Measurements from ENCODE around the gene WDTC1. TPM values are rescaled to one million over a fixed set of nuclear protein-coding genes. Genes with fewer than 3 reads are reported as not detected.
"Not testable (repeated sequence)": the region's sequence is repeated elsewhere in the genome, so short reads cannot be mapped to it uniquely, and the experiment has no call there.

Gene WDTC1
- polyA plus RNA-seq, 2 of the 4 experiments (the other 2 are of a cell fraction): 3.8 to 6.9 TPM

DNA sequence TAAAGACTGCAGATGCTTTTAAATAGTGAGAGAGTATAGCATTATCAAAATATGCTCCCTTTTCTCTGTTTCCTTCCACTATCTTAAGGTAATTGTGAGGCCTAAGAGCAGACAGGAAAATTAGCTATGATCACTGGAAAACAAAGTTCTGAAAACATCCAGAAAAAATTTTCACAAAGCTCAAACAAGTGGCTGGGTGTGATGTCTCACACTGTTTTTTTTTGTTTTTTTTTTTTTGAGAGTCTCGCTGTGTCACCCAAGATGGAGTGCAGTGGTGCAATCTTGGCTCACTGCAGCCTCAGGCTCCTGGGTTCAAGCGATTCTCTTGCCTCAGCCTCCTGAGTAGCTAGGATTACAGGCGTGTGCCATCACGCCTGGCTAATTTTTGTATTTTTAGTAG lies 7.2 kb downstream of the WDTC1 start:
- H3K4me1 ChIP-seq: no peaks in the 10 kb centered on the region
- TF ChIP-seq EHMT2 (IDR thresholded peaks at IDR 0.05; ENCODE audit: low read depth): no peak
- no peak for TF ChIP-seq CHD2 (IDR thresholded peaks at IDR 0.05; ENCODE audit: low read length, partially characterized antibody)
- no peak for TF ChIP-seq POLR2A (IDR thresholded peaks at IDR 0.05; ENCODE audit: low read length)
- no peak for TF ChIP-seq ESRRA (IDR thresholded peaks at IDR 0.05; ENCODE audit: borderline replicate concordance, low read length)
- no peak for TF ChIP-seq NR3C1 (IDR thresholded peaks at IDR 0.05)
- TF ChIP-seq ZC3H11A (IDR thresholded peaks at IDR 0.05): no peak
- no peak for TF ChIP-seq MAFK (IDR thresholded peaks at IDR 0.05; ENCODE audit: partially characterized antibody)
- no peak for TF ChIP-seq HMGXB4 (CRISPR knock-in tag; IDR thresholded peaks at IDR 0.05; ENCODE audit: borderline replicate concordance)
- no peak overlapping the region for H3K4me3 ChIP-seq
- no peak for FAIRE-seq
- WGBS (ENCODE audit: missing lambda C conversion rate): 92% methylated on average over 4 of the region's 4 CpGs
- no peak for ATAC-seq
- DNase-seq (ENCODE audit: low read depth in 1 of 2, low spot score in 1 of 2): no peak
- POLR2A ChIA-PET: no interaction called here
- H3K27ac ChIP-seq: no peak overlapping the region
- no peak overlapping the region for H3K4me2 ChIP-seq
- H3K9me3 ChIP-seq: no peaks in the 10 kb centered on the region
- CTCF ChIA-PET: interaction anchor here (0.8 to 1.9 kb wide), 5 partner anchors 9 to 139 kb away, joined by 3 to 7 read pairs (median 3); no protein-coding TSS in a partner anchor

DNA sequence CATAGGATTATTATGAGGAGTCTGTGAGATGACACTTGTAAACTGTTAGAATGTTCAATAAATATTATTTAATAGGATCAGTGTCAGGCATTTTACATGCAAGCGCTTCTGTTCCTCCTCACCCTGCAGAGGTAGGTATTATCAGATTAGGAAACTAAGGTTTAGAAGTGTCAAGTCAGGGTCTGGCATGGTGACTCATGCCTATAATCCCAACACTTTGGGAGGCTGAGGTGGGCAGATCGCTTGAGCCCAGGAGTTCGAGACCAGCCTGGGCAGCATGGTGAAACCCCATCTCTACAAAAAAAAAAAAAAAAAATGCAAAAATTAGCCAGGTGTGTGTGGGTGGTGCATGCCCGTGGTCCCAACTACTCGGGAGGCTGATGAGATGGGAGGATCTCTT lies 9.2 kb downstream of the WDTC1 start:
- H3K4me2 ChIP-seq; ATAC-seq; FAIRE-seq; H3K4me1 ChIP-seq; H3K9me3 ChIP-seq; H3K27ac ChIP-seq; H3K4me3 ChIP-seq; POLR2A ChIA-PET; DNase-seq (ENCODE audit: low read depth in 1 of 2, low spot score in 1 of 2): not testable (repeated sequence)
- CTCF ChIA-PET: interaction anchor here (0.7 to 1.2 kb wide), 3 partner anchors 14 to 52 kb away, joined by 3 read pairs; no protein-coding TSS in a partner anchor
- 83% methylated on average over 5 of the region's 5 CpGs for WGBS (ENCODE audit: missing lambda C conversion rate)

- FAIRE-seq: no peak
- H3K4me2 ChIP-seq: no peak overlapping the region
- H3K4me1 ChIP-seq: no peaks in the 10 kb centered on the region
- ATAC-seq: no peak
- no peak for TF ChIP-seq ZSCAN20 (CRISPR knock-in tag; IDR thresholded peaks at IDR 0.05)
- no peak for TF ChIP-seq RAD21 (conservative IDR thresholded peaks at IDR 0.05 in 1 of 2, IDR thresholded peaks at IDR 0.05 in 1 of 2)
- TF ChIP-seq ZC3H11A (IDR thresholded peaks at IDR 0.05): no peak
- no peak for TF ChIP-seq KDM5A (IDR thresholded peaks at IDR 0.05)
- no peak for TF ChIP-seq BCL3 (IDR thresholded peaks at IDR 0.05)
- TF ChIP-seq, protein P1, sequence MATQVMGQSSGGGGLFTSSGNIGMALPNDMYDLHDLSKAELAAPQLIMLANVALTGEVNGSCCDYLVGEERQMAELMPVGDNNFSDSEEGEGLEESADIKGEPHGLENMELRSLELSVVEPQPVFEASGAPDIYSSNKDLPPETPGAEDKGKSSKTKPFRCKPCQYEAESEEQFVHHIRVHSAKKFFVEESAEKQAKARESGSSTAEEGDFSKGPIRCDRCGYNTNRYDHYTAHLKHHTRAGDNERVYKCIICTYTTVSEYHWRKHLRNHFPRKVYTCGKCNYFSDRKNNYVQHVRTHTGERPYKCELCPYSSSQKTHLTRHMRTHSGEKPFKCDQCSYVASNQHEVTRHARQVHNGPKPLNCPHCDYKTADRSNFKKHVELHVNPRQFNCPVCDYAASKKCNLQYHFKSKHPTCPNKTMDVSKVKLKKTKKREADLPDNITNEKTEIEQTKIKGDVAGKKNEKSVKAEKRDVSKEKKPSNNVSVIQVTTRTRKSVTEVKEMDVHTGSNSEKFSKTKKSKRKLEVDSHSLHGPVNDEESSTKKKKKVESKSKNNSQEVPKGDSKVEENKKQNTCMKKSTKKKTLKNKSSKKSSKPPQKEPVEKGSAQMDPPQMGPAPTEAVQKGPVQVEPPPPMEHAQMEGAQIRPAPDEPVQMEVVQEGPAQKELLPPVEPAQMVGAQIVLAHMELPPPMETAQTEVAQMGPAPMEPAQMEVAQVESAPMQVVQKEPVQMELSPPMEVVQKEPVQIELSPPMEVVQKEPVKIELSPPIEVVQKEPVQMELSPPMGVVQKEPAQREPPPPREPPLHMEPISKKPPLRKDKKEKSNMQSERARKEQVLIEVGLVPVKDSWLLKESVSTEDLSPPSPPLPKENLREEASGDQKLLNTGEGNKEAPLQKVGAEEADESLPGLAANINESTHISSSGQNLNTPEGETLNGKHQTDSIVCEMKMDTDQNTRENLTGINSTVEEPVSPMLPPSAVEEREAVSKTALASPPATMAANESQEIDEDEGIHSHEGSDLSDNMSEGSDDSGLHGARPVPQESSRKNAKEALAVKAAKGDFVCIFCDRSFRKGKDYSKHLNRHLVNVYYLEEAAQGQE (IDR thresholded peaks at IDR 0.05): no peak
- no peak for TF ChIP-seq USF2 (IDR thresholded peaks at IDR 0.05)
- no peak for TF ChIP-seq TP53 (CRISPR knock-in tag; IDR thresholded peaks at IDR 0.05)
- TF ChIP-seq HDAC2 (IDR thresholded peaks at IDR 0.05): no peak
- no peak for TF ChIP-seq RNF2 (IDR thresholded peaks at IDR 0.05; ENCODE audit: borderline replicate concordance, low read depth)
- no peak for TF ChIP-seq BHLHE40 (IDR thresholded peaks at IDR 0.05; ENCODE audit: low read depth, low read length)
- no peak for TF ChIP-seq MAZ (IDR thresholded peaks at IDR 0.05; ENCODE audit: borderline replicate concordance, low read depth, low read length)
- no peak for TF ChIP-seq GATA3 (IDR thresholded peaks at IDR 0.05; ENCODE audit: borderline replicate concordance)
- no peak for TF ChIP-seq NFE2L2 (conservative IDR thresholded peaks at IDR 0.05; ENCODE audit: low read length)
- no peak for TF ChIP-seq POLR2A (IDR thresholded peaks at IDR 0.05; ENCODE audit: low read length)
- TF ChIP-seq HOXB13 (CRISPR knock-in tag; IDR thresholded peaks at IDR 0.05; ENCODE audit: low read depth): no peak
- no peak for TF ChIP-seq RCOR1 (IDR thresholded peaks at IDR 0.05; ENCODE audit: low read depth, low read length)
- no peaks in the 10 kb centered on the region for H3K9me3 ChIP-seq
- H3K4me3 ChIP-seq: no peak overlapping the region
- WGBS (ENCODE audit: missing lambda C conversion rate): 94% methylated on average over 1 of the region's 1 CpG
- H3K27ac ChIP-seq: no peak overlapping the region
- POLR2A ChIA-PET: no interaction called here
- DNase-seq (ENCODE audit: low read depth in 1 of 2, low spot score in 1 of 2): no peak
- CTCF ChIA-PET: interaction anchor here (2.7 kb wide), 1 partner anchor 143 kb away, joined by 7 read pairs; no protein-coding TSS in a partner anchor
Measured at GRCh38 chr1:27246194-27246593, 11.8 kb downstream of the WDTC1 start.

Data from A549 (cell line).